Endodermal cell (in vitro differentiated cells): ENCODE results near the gene PKD2. TPM values are rescaled to one million over a fixed set of nuclear protein-coding genes. Genes with fewer than 3 reads are reported as not detected.

Source experiments
- DNase-seq: peaks from one replicate; pipeline ENCODE4 v3.0.0-alpha.2; 2017
- H3K27ac ChIP-seq: 2 replicates; pipeline ENCODE4 v1.5.1; 2013; ENCODE audit warnings: mild to moderate bottlenecking, low read depth, low read length, moderate library complexity
- H3K27me3 ChIP-seq: 2 replicates; pipeline ENCODE4 v1.6.1; 2013; ENCODE audit warnings: mild to moderate bottlenecking, low read length, moderate library complexity; ENCODE audit not compliant: insufficient read depth, control insufficient read depth, poor library complexity, severe bottlenecking
- H3K36me3 ChIP-seq: 2 replicates; pipeline ENCODE4 v1.7.0; 2013; ENCODE audit warnings: mild to moderate bottlenecking, low read length, moderate library complexity; ENCODE audit not compliant: control insufficient read depth, insufficient read depth
- H3K4me1 ChIP-seq: one replicate; pipeline ENCODE4 v1.7.0; 2013; ENCODE audit warnings: low read length; ENCODE audit not compliant: control insufficient read depth, insufficient read depth
- H3K4me3 ChIP-seq: 2 replicates; pipeline ENCODE4 v1.5.1; 2013; ENCODE audit warnings: mild to moderate bottlenecking, low read length, moderate library complexity
- H3K9ac ChIP-seq: 2 replicates; pipeline ENCODE4 v1.6.1; 2013; ENCODE audit warnings: mild to moderate bottlenecking, low read length, moderate library complexity; ENCODE audit not compliant: poor library complexity, severe bottlenecking; ENCODE audit errors: extremely low read depth
- H3K9me3 ChIP-seq: 2 replicates; pipeline ENCODE4 v1.6.1; 2013; ENCODE audit warnings: mild to moderate bottlenecking, low read length, moderate library complexity; ENCODE audit not compliant: control insufficient read depth
- H3K27ac Mint-ChIP-seq: 2 replicates; pipeline ENCODE4 v1.8.0; 2020; ENCODE audit warnings: mixed read lengths
- H3K27me3 Mint-ChIP-seq: 2 replicates; pipeline ENCODE4 v1.8.0; 2021; ENCODE audit warnings: mild to moderate bottlenecking, mixed read lengths; ENCODE audit not compliant: insufficient read depth
- H3K36me3 Mint-ChIP-seq: 2 replicates; pipeline ENCODE4 v1.8.0; 2020; ENCODE audit warnings: low read depth, mixed read lengths
- H3K4me1 Mint-ChIP-seq: 2 replicates; pipeline ENCODE4 v1.8.0; 2020; ENCODE audit warnings: mixed read lengths
- H3K4me3 Mint-ChIP-seq: 2 replicates; pipeline ENCODE4 v1.8.0; 2020; ENCODE audit warnings: mild to moderate bottlenecking, moderate library complexity, mixed read lengths
- H3K9me3 Mint-ChIP-seq: 2 replicates; pipeline ENCODE4 v1.8.0; 2020; ENCODE audit warnings: mild to moderate bottlenecking, mixed read lengths
- WGBS, 2 experiments: methylation state at CpG; one replicate each; pipeline versions ENCODE4 v1.1.5 to v1.1.7; 2013; ENCODE audit warnings: missing lambda C conversion rate in 2 of 2, mixed read lengths in 1 of 2; ENCODE audit not compliant: insufficient coverage in 1 of 2, insufficient read length in 1 of 2; 5-methylcytosine and 5-hydroxymethylcytosine counted together
- total RNA-seq, 2 donors: library from RNA; stranded (reverse); fragmentation: NEBNext Ultra II Directional in 1 of 2; extraction: Animal tissue kit (Norgen Biotek cat#: 25700) in 1 of 2; gene quantifications; 2 replicates in 1 of 2; 3 replicates in 1 of 2; pipeline ENCODE4 v1.2.1, GENCODE V29; 2021
- TF ChIP-seq, protein P1 (sequence below): fragments of 200-600 bp; sonication (generic); conservative IDR thresholded peaks from 2 replicates; pipeline ENCODE4 v1.5.0; 2021; ENCODE audit warnings: antibody characterized with exemption, mild to moderate bottlenecking

Gene PKD2
- total RNA-seq, 2 donors from 2014 or later, result 31.4 to 34.2 TPM

DNA sequence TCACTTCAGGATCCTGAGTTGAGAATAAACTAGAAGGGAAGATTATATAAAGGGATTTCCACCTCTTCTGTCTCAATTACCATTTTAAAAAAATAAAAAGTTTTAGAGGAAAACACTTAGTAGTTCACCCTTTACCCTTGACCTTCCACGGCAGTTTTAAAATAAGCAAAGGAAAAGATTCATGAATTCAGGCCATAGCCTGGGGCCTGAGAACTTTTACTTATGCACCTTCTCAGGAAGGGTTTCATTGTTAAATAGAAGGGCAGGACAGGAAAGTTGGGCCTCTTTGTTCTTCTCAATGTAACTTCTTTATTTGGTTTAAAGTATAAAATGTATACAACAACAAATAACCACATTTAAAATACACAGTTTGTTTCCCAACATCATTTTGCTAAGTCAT lies 54.9 kb downstream of the PKD2 start:
- H3K4me1 Mint-ChIP-seq, result no peaks in the 10 kb centered on the region
- H3K27me3 ChIP-seq, result no peaks in the 10 kb centered on the region
- H3K27ac Mint-ChIP-seq, result no peak overlapping the region
- H3K27ac ChIP-seq, result no peak overlapping the region
- peaks cover 57% of the 10 kb centered on the region for H3K36me3 ChIP-seq
- no peaks in the 10 kb centered on the region for H3K9me3 ChIP-seq
- no peak overlapping the region for H3K4me3 ChIP-seq
- no peak overlapping the region for H3K4me3 Mint-ChIP-seq
- H3K36me3 Mint-ChIP-seq, result peaks cover 58% of the 10 kb centered on the region
- no peaks in the 10 kb centered on the region for H3K27me3 Mint-ChIP-seq
- H3K9me3 Mint-ChIP-seq, result no peaks in the 10 kb centered on the region
- TF ChIP-seq, protein P1, sequence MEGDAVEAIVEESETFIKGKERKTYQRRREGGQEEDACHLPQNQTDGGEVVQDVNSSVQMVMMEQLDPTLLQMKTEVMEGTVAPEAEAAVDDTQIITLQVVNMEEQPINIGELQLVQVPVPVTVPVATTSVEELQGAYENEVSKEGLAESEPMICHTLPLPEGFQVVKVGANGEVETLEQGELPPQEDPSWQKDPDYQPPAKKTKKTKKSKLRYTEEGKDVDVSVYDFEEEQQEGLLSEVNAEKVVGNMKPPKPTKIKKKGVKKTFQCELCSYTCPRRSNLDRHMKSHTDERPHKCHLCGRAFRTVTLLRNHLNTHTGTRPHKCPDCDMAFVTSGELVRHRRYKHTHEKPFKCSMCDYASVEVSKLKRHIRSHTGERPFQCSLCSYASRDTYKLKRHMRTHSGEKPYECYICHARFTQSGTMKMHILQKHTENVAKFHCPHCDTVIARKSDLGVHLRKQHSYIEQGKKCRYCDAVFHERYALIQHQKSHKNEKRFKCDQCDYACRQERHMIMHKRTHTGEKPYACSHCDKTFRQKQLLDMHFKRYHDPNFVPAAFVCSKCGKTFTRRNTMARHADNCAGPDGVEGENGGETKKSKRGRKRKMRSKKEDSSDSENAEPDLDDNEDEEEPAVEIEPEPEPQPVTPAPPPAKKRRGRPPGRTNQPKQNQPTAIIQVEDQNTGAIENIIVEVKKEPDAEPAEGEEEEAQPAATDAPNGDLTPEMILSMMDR, result no peak
- 92 to 100% methylated on average over 1 of the region's 1 CpG for WGBS, 2 experiments
- H3K9ac ChIP-seq, result no peak overlapping the region
- DNase-seq, result no peak
- peaks cover 2% of the 10 kb centered on the region for H3K4me1 ChIP-seq

DNA sequence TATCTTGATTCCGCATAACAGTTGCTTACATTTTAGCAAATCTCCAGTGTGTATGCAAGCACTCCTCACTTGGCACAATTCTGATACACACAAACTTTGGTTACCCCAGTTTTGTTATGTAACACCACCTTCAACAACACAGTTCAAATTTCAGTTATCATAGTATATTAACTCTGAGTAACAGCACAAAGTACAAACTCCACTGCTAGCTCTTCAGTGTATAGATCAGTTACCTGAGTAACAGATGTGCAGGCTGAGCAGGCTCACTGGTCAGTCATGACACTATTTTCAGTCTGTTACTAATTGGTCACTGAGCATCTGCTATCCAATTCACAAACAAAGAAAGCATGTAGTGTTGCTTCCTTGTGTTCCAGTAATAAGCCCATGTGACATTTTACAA lies 55.4 kb downstream of the PKD2 start:
- WGBS, 2 experiments, result 89 to 93% methylated on average over 1 of the region's 1 CpG
- no peak overlapping the region for H3K9ac ChIP-seq
- Mint-ChIP-seq H3K9me3 (peaks cover 4% of the 10 kb centered on the region), H3K27ac (no peak overlapping the region), H3K4me3 (no peak overlapping the region), H3K36me3 (peaks cover 59% of the 10 kb centered on the region), H3K27me3 (no peaks in the 10 kb centered on the region), H3K4me1 (no peaks in the 10 kb centered on the region)
- H3K9me3 ChIP-seq, result peaks cover 5% of the 10 kb centered on the region
- DNase-seq, result no peak
- peaks cover 58% of the 10 kb centered on the region for H3K36me3 ChIP-seq
- TF ChIP-seq, protein P1, result no peak
- peaks cover 2% of the 10 kb centered on the region for H3K4me1 ChIP-seq
- no peak overlapping the region for H3K4me3 ChIP-seq
- H3K27me3 ChIP-seq, result no peaks in the 10 kb centered on the region
- no peak overlapping the region for H3K27ac ChIP-seq

DNA sequence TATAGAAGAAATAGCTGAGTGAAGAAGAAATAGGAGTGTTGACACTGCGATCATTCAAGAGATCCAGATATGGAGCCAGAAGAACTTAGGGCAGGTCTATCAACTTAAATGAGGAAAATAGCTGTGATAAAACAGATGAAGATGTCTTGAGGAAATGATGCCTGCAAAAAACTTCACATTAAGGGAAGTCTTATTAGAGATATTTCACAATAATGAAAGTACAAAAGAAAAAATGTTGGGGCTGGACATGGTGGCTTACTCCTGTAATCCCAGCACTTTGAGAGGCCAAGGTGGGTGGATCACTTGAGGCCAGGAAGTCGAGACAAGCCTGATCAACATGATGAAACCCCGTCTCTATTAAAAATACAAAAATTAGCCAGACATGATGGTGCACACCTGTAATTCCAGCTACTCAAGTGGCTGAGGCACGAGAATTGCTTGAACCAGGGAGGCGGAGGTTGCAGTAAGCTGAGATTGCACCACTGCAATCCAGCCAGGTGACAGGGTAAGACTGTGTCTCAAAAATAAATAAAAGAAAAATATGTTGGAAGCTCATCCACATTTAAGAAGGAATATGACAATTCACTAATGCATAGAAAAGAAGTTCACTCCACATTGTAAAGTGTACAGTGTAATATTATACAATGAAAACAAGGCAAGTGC lies 56.3 kb downstream of the PKD2 start:
- Histone ChIP-seq H3K4me3 (no peak overlapping the region), H3K9ac (no peak overlapping the region), H3K4me1 (peaks cover 2% of the 10 kb centered on the region), H3K27ac (no peak overlapping the region), H3K36me3 (peaks cover 59% of the 10 kb centered on the region), H3K9me3 (peaks cover 14% of the 10 kb centered on the region), H3K27me3 (no peaks in the 10 kb centered on the region)
- no peak for DNase-seq
- peaks cover 7% of the 10 kb centered on the region for H3K9me3 Mint-ChIP-seq
- H3K4me3 Mint-ChIP-seq, result no peak overlapping the region
- TF ChIP-seq, protein P1, result no peak
- no peaks in the 10 kb centered on the region for H3K27me3 Mint-ChIP-seq
- 89 to 92% methylated on average over 5 of the region's 5 CpGs for WGBS, 2 experiments
- H3K36me3 Mint-ChIP-seq, result peaks cover 63% of the 10 kb centered on the region
- no peak overlapping the region for H3K27ac Mint-ChIP-seq
- H3K4me1 Mint-ChIP-seq, result no peaks in the 10 kb centered on the region
